ENCODE data around the gene KCNQ2.

Gene KCNQ2

GRCh38 chr20:63416631-63417030, 55.8 kb downstream of the KCNQ2 start:
- peaks cover 4% of the 10 kb centered on the region for H3K27me3 ChIP-seq (ENCODE audit: insufficient read depth, low read length, poor library complexity)
- DNase-seq (no peak), ATAC-seq (ENCODE audit: insufficient read depth, low read depth) (no peak)
- peaks cover 14% of the 10 kb centered on the region for H4K20me1 ChIP-seq (ENCODE audit: insufficient read depth, low read length)
- H3K4me2 ChIP-seq (ENCODE audit: insufficient read depth, low read length), result no peak overlapping the region
- no peaks in the 10 kb centered on the region for H3K9me3 ChIP-seq (ENCODE audit: insufficient read depth, low read length, severe bottlenecking)
- H3K27ac ChIP-seq (ENCODE audit: low read length), result no peak overlapping the region
- H3K4me3 ChIP-seq (ENCODE audit: low read depth in 1 of 2, low read length in 2 of 2), result no peak overlapping the region
- no peak overlapping the region for H2AFZ ChIP-seq (ENCODE audit: low read depth, low read length)
- no peaks in the 10 kb centered on the region for H3K79me2 ChIP-seq (ENCODE audit: insufficient read depth, low read length)
- H3K4me1 ChIP-seq (ENCODE audit: insufficient read depth, low read length), result no peaks in the 10 kb centered on the region
- no peak overlapping the region for H3K9ac ChIP-seq (ENCODE audit: low read depth, low read length)
- TF ChIP-seq EZH2 (IDR thresholded peaks at IDR 0.05; ENCODE audit: borderline replicate concordance, low read depth, low read length, severe bottlenecking) (no peak), CTCF (IDR thresholded peaks at IDR 0.05; ENCODE audit: borderline replicate concordance, extremely low read depth, low read length, poor library complexity, severe bottlenecking) (no peak)
- no peaks in the 10 kb centered on the region for H3K36me3 ChIP-seq (ENCODE audit: insufficient read depth, low read length)

- no peak overlapping the region for H3K9ac ChIP-seq (ENCODE audit: low read depth, low read length)
- no peak overlapping the region for H3K4me2 ChIP-seq (ENCODE audit: insufficient read depth, low read length)
- DNase-seq (no peak), ATAC-seq (ENCODE audit: insufficient read depth, low read depth) (no peak)
- no peak overlapping the region for H3K4me3 ChIP-seq (ENCODE audit: low read depth in 1 of 2, low read length in 2 of 2)
- H4K20me1 ChIP-seq (ENCODE audit: insufficient read depth, low read length), result peaks cover 17% of the 10 kb centered on the region
- no peaks in the 10 kb centered on the region for H3K4me1 ChIP-seq (ENCODE audit: insufficient read depth, low read length)
- no peak overlapping the region for H3K27ac ChIP-seq (ENCODE audit: low read length)
- H2AFZ ChIP-seq (ENCODE audit: low read depth, low read length), result no peak overlapping the region
- H3K36me3 ChIP-seq (ENCODE audit: insufficient read depth, low read length), result no peaks in the 10 kb centered on the region
- H3K79me2 ChIP-seq (ENCODE audit: insufficient read depth, low read length), result no peaks in the 10 kb centered on the region
- H3K9me3 ChIP-seq (ENCODE audit: insufficient read depth, low read length, severe bottlenecking), result no peaks in the 10 kb centered on the region
- TF ChIP-seq CTCF (IDR thresholded peaks at IDR 0.05; ENCODE audit: borderline replicate concordance, extremely low read depth, low read length, poor library complexity, severe bottlenecking) (no peak), EZH2 (IDR thresholded peaks at IDR 0.05; ENCODE audit: borderline replicate concordance, low read depth, low read length, severe bottlenecking) (peak; percentile 42)
- peaks cover 4% of the 10 kb centered on the region for H3K27me3 ChIP-seq (ENCODE audit: insufficient read depth, low read length, poor library complexity)
Observed at GRCh38 chr20:63415647-63416391, 56.6 kb downstream of the KCNQ2 start.

DNA sequence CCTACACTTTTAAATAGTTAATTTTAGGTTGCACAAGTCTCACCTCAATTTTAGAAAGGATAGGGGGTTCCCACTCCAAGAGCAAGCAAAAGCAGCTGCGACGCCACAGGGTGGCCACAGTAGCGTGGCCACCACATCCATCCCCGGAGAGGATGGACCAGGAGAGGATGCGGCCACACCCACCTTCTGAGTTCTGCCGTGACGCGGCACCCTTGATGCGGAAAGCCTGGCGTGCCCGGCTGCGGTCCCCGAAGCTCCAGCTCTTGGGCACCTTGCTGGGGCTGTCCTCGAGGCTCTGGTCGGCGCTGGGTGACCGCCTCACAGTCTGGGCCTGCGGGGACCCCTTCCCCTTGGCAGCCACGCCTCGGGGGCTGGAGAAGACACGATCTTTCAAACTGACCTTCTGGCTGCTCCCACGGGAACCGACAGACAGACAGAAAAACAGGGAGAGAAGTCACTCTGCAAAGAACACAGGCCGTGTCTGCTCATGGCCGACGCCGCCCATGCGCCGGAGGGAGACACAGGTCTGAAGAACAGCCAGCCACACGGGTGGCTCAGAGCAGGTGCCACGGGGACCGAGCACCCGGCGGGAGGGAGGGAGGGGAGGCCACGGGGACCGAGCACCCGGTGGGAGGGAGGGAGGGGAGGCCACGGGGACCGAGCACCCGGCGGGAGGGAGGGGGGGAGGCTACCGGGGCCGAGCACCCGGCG, 57.6 kb downstream of the KCNQ2 start:
- ATAC-seq (ENCODE audit: insufficient read depth, low read depth) (no peak), DNase-seq (no peak)
- no peak overlapping the region for H3K9ac ChIP-seq (ENCODE audit: low read depth, low read length)
- H3K27ac ChIP-seq (ENCODE audit: low read length), result no peak overlapping the region
- no peak overlapping the region for H2AFZ ChIP-seq (ENCODE audit: low read depth, low read length)
- peaks cover 24% of the 10 kb centered on the region for H4K20me1 ChIP-seq (ENCODE audit: insufficient read depth, low read length)
- H3K9me3 ChIP-seq (ENCODE audit: insufficient read depth, low read length, severe bottlenecking), result no peaks in the 10 kb centered on the region
- no peak overlapping the region for H3K4me3 ChIP-seq (ENCODE audit: low read depth in 1 of 2, low read length in 2 of 2)
- H3K36me3 ChIP-seq (ENCODE audit: insufficient read depth, low read length), result no peaks in the 10 kb centered on the region
- peaks cover 4% of the 10 kb centered on the region for H3K27me3 ChIP-seq (ENCODE audit: insufficient read depth, low read length, poor library complexity)
- no peaks in the 10 kb centered on the region for H3K4me1 ChIP-seq (ENCODE audit: insufficient read depth, low read length)
- no peaks in the 10 kb centered on the region for H3K79me2 ChIP-seq (ENCODE audit: insufficient read depth, low read length)
- TF ChIP-seq CTCF (IDR thresholded peaks at IDR 0.05; ENCODE audit: borderline replicate concordance, extremely low read depth, low read length, poor library complexity, severe bottlenecking), result no peak
- no peak for TF ChIP-seq EZH2 (IDR thresholded peaks at IDR 0.05; ENCODE audit: borderline replicate concordance, low read depth, low read length, severe bottlenecking)
- no peak overlapping the region for H3K4me2 ChIP-seq (ENCODE audit: insufficient read depth, low read length)

Measured in DND-41 (cell line).